ENCODE data around the gene LFNG. TPM values are rescaled to one million over a fixed set of nuclear protein-coding genes. Genes with fewer than 3 reads are reported as not detected.

Gene LFNG
- total RNA-seq, 1 donor from 2014 or later = 58.0 TPM

DNA sequence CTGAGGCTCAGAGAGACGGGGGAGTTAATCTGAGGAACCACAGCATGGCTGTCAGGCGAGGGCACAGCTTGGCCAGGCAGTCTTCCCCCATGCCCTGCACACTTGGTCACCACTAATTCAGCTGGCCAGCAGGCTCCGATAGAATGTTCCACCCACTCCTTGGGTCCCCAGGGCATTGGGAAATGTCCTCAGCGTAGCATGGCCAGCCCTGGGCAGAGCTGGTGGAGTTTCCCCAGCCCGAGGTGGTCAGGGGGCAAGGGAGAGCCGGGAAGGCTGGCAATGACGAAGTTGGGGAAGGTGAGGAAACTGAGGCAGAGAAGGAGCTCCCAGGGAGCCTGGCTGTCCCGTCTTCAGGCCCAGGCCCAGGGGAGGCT, 31.3 kb upstream of the LFNG start:
- no peak for DNase-seq (ENCODE audit: low spot score)
- no peak overlapping the region for H3K4me2 ChIP-seq
- Mint-ChIP-seq H3K4me1 (peaks cover 20% of the 10 kb centered on the region), H3K4me3 (no peak overlapping the region), H3K9me3 (peaks cover 3% of the 10 kb centered on the region), H3K27me3 (ENCODE audit: insufficient read depth, low read depth) (peaks cover 12% of the 10 kb centered on the region), H3K27ac (peak overlapping the region; percentile 78), H3K36me3 (no peaks in the 10 kb centered on the region)
- H3K9ac ChIP-seq = no peak overlapping the region
- peaks cover 4% of the 10 kb centered on the region for H3F3A ChIP-seq (ENCODE audit: low read depth)
- TF ChIP-seq, protein P1, sequence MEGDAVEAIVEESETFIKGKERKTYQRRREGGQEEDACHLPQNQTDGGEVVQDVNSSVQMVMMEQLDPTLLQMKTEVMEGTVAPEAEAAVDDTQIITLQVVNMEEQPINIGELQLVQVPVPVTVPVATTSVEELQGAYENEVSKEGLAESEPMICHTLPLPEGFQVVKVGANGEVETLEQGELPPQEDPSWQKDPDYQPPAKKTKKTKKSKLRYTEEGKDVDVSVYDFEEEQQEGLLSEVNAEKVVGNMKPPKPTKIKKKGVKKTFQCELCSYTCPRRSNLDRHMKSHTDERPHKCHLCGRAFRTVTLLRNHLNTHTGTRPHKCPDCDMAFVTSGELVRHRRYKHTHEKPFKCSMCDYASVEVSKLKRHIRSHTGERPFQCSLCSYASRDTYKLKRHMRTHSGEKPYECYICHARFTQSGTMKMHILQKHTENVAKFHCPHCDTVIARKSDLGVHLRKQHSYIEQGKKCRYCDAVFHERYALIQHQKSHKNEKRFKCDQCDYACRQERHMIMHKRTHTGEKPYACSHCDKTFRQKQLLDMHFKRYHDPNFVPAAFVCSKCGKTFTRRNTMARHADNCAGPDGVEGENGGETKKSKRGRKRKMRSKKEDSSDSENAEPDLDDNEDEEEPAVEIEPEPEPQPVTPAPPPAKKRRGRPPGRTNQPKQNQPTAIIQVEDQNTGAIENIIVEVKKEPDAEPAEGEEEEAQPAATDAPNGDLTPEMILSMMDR (IDR thresholded peaks at IDR 0.05) = no peak
- TF ChIP-seq EZH2phosphoT487 (IDR thresholded peaks at IDR 0.05) (no peak), EZH2 (IDR thresholded peaks at IDR 0.05) (no peak)
- no peaks in the 10 kb centered on the region for H3K36me3 ChIP-seq
- H3K4me1 ChIP-seq = peaks cover 4% of the 10 kb centered on the region
- no peaks in the 10 kb centered on the region for H3K27me3 ChIP-seq
- H3K9me3 ChIP-seq (ENCODE audit: low read depth) = no peaks in the 10 kb centered on the region
- no peak overlapping the region for H3K4me3 ChIP-seq
- H4K20me1 ChIP-seq (ENCODE audit: low read depth) = no peaks in the 10 kb centered on the region
- no peak overlapping the region for H3K27ac ChIP-seq
- no peaks in the 10 kb centered on the region for H3K79me2 ChIP-seq (ENCODE audit: low read depth)
- H2AFZ ChIP-seq (replicated peaks) = no peak overlapping the region

DNA sequence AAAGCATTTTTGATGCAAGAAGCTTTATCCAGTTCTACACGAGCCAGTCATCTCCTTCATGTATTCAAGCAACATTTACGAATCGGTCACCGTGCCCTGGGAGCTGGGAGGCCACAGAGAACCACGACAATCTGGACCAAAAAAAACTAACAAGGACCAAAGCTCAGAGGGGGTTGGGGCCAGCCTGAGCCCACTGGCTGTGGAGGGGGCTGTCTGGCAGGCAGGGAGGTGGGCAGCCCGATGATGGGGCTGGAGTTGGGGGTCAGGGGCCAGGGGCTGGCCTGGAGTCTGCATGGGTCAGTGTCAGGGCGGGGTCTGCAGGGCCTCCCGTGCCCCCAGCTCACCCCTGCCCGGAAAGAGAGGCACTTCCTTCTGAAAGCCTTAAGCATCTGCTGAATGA, 30.9 kb upstream of the LFNG start:
- H3K27me3 Mint-ChIP-seq (ENCODE audit: insufficient read depth, low read depth) = peaks cover 12% of the 10 kb centered on the region
- no peaks in the 10 kb centered on the region for H3K79me2 ChIP-seq (ENCODE audit: low read depth)
- TF ChIP-seq EZH2 (IDR thresholded peaks at IDR 0.05) = no peak
- TF ChIP-seq EZH2phosphoT487 (IDR thresholded peaks at IDR 0.05) = no peak
- TF ChIP-seq, protein P1 (IDR thresholded peaks at IDR 0.05) = no peak

DNA sequence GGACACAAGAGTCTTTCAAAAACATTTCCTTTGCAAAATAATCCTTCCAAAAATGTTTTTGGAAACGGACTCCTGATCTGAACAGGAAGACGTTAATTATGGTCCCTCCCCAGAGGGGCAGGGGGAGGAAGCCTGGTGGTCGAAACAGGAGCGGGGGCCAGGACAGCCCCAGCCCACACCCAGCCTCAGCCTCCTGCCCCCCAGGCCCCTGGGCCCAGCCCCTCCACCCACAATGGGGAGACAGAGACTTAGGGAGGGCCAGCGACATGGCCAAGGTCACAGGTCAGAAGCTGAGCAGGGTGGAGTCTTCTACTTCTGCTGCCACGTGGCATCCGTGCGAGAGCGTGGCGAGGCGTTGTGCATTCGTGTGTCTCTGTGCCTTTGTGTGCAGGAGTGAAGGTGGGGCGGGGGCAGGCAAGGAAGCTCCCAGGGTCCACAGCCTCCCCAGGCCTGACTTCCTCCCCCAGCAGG, 29.4 kb upstream of the LFNG start:
- Histone ChIP-seq H3K27ac (no peak overlapping the region), H3K9ac (no peak overlapping the region), H3K27me3 (no peaks in the 10 kb centered on the region), H3K4me1 (peaks cover 20% of the 10 kb centered on the region), H3K9me3 (ENCODE audit: low read depth) (no peaks in the 10 kb centered on the region), H3F3A (ENCODE audit: low read depth) (peaks cover 7% of the 10 kb centered on the region), H3K4me2 (no peak overlapping the region), H2AFZ (replicated peaks) (no peak overlapping the region), H3K36me3 (no peaks in the 10 kb centered on the region), H3K79me2 (ENCODE audit: low read depth) (no peaks in the 10 kb centered on the region), H4K20me1 (ENCODE audit: low read depth) (no peaks in the 10 kb centered on the region), H3K4me3 (no peak overlapping the region)
- H3K27ac Mint-ChIP-seq = no peak overlapping the region
- no peak overlapping the region for H3K4me3 Mint-ChIP-seq
- DNase-seq (ENCODE audit: low spot score) = no peak
- H3K4me1 Mint-ChIP-seq = peaks cover 26% of the 10 kb centered on the region
- no peaks in the 10 kb centered on the region for H3K36me3 Mint-ChIP-seq
- H3K9me3 Mint-ChIP-seq = peaks cover 3% of the 10 kb centered on the region
- H3K27me3 Mint-ChIP-seq (ENCODE audit: insufficient read depth, low read depth) = peaks cover 14% of the 10 kb centered on the region
- TF ChIP-seq, protein P1 (IDR thresholded peaks at IDR 0.05) = no peak
- no peak for TF ChIP-seq EZH2phosphoT487 (IDR thresholded peaks at IDR 0.05)
- TF ChIP-seq EZH2 (IDR thresholded peaks at IDR 0.05) = no peak

More for the DNA sequence above, 30.9 kb upstream of the LFNG start:
- no peak overlapping the region for H3K27ac ChIP-seq
- no peak overlapping the region for H3K4me3 ChIP-seq
- no peak overlapping the region for H3K4me2 ChIP-seq
- no peaks in the 10 kb centered on the region for H4K20me1 ChIP-seq (ENCODE audit: low read depth)
- H3K9ac ChIP-seq = no peak overlapping the region
- no peak for DNase-seq (ENCODE audit: low spot score)
- no peaks in the 10 kb centered on the region for H3K27me3 ChIP-seq
- H3K36me3 Mint-ChIP-seq = no peaks in the 10 kb centered on the region
- no peaks in the 10 kb centered on the region for H3K9me3 ChIP-seq (ENCODE audit: low read depth)
- H2AFZ ChIP-seq (replicated peaks) = no peak overlapping the region
- peaks cover 23% of the 10 kb centered on the region for H3K4me1 Mint-ChIP-seq
- no peaks in the 10 kb centered on the region for H3K36me3 ChIP-seq
- H3K4me3 Mint-ChIP-seq = no peak overlapping the region
- peaks cover 3% of the 10 kb centered on the region for H3K9me3 Mint-ChIP-seq
- H3K4me1 ChIP-seq = peaks cover 8% of the 10 kb centered on the region
- peaks cover under 1% of the 10 kb centered on the region for H3F3A ChIP-seq (ENCODE audit: low read depth)
- H3K27ac Mint-ChIP-seq = peak overlapping the region; percentile 78

All from neural progenitor cell (in vitro differentiated cells).